Naive B cell (primary cell): Measurements from ENCODE around the gene A2ML1. TPM values are rescaled to one million over a fixed set of nuclear protein-coding genes. Genes with fewer than 3 reads are reported as not detected.

Experiments
- ATAC-seq, 2 donors: fragments of 150-1000 bp; cut with Tn5 transposase; 2 replicates each; pipeline ENCODE4 v1.10.0; 2021; ENCODE audit warnings: low read depth in 2 of 2, mild to moderate bottlenecking in 2 of 2, moderate library complexity in 2 of 2
- DNase-seq: peaks from one replicate; pipeline ENCODE4 v3.0.0; 2022
- H3K27ac Mint-ChIP-seq, 6 donors: one replicate each; pipeline ENCODE4 v1.8.0; 2020 to 2022; ENCODE audit warnings: mild to moderate bottlenecking in 6 of 6, mixed read lengths in 6 of 6, moderate library complexity in 5 of 6, inconsistent platforms in 2 of 6
- H3K27me3 Mint-ChIP-seq, 3 donors: one replicate each; pipeline ENCODE4 v1.8.0; 2021 to 2022; ENCODE audit warnings: mixed read lengths in 3 of 3, mild to moderate bottlenecking in 1 of 3
- H3K36me3 Mint-ChIP-seq, 2 donors: one replicate each; pipeline ENCODE4 v1.8.0; 2020 to 2022; ENCODE audit warnings: mixed read lengths in 2 of 2, inconsistent platforms in 1 of 2, mild to moderate bottlenecking in 1 of 2
- H3K4me1 Mint-ChIP-seq, 3 donors: one replicate each; pipeline ENCODE4 v1.8.0; 2020 to 2022; ENCODE audit warnings: mixed read lengths in 3 of 3, inconsistent platforms in 1 of 3, mild to moderate bottlenecking in 1 of 3, moderate library complexity in 1 of 3
- H3K4me3 Mint-ChIP-seq, 8 donors: one replicate each; pipeline ENCODE4 v1.8.0; 2020 to 2022; ENCODE audit warnings: mild to moderate bottlenecking in 8 of 8, mixed read lengths in 8 of 8, moderate library complexity in 8 of 8, inconsistent platforms in 2 of 8
- H3K9me3 Mint-ChIP-seq, 7 donors: one replicate each; pipeline ENCODE4 v1.8.0; 2020 to 2022; ENCODE audit warnings: mixed read lengths in 7 of 7, mild to moderate bottlenecking in 5 of 7, inconsistent platforms in 2 of 7, moderate library complexity in 1 of 7
- polyA plus RNA-seq, 6 donors: library from polyadenylated mRNA; unstranded; fragments of 300-500 nt; fragmentation: Illumina TruSeq; gene quantifications; one replicate each; pipeline ENCODE4 v1.2.3, GENCODE V29; 2021; ENCODE audit warnings: low read depth in 6 of 6

A2ML1 gene
- polyA plus RNA-seq, 6 donors from 2014 or later, result not detected

GRCh38 chr12:8922544-8922943 lies 100.1 kb downstream of the A2ML1 start:
- Mint-ChIP-seq H3K36me3 (peaks cover 16 to 22% of the 10 kb centered on the region in 2 donors), H3K4me1 (no peaks in the 10 kb centered on the region), H3K27ac (peak overlapping the region in 2 of 6 donors; percentile 17 to 41), H3K4me3 (no peak overlapping the region), H3K27me3 (no peaks in the 10 kb centered on the region), H3K9me3 (no peaks in the 10 kb centered on the region)
- DNase-seq, result no peak
- ATAC-seq, result no peak

Other genes starting within 250 kb of the A2ML1 start
- gene AICDA, start 209.8 kb upstream of the A2ML1 start, polyA plus RNA-seq, result under 1 TPM in 3 of 6 donors, not detected in 3; 0.34 to 0.79 (median 0.52) TPM
- gene MFAP5, start 159.8 kb upstream of the A2ML1 start, polyA plus RNA-seq, result not detected
- 10 to 100 TPM in 1 of 6 donors, 1 to 10 TPM in 5; 6.8 to 13.2 (median 8.1) TPM for gene RIMKLB, start 124.6 kb upstream of the A2ML1 start, polyA plus RNA-seq
- gene PHC1, start 91.9 kb downstream of the A2ML1 start, polyA plus RNA-seq, result 10 to 100 TPM; 14.9 to 31.0 (median 18.8) TPM
- gene M6PR, start 127.0 kb downstream of the A2ML1 start, polyA plus RNA-seq, result 100 to 1,000 TPM; 170 to 267 (median 192) TPM
- gene KLRG1, start 166.9 kb downstream of the A2ML1 start, polyA plus RNA-seq, result 1 to 10 TPM in 5 of 6 donors, under 1 TPM in 1; 0.40 to 7.1 (median 4.7) TPM